ENCODE measurements around the gene ANGEL2.
"Not testable (repeated sequence)": the region's sequence is repeated elsewhere in the genome, so short reads cannot be mapped to it uniquely, and the experiment has no call there.

ANGEL2 gene

GRCh38 chr1:213017447-213018273 is 2.0 kb upstream of the ANGEL2 start:
- no peak for DNase-seq

- DNase-seq = no peak
Measured at GRCh38 chr1:213014642-213015041, 1.0 kb downstream of the ANGEL2 start.

GRCh38 chr1:213008564-213008963 is 7.1 kb downstream of the ANGEL2 start:
- DNase-seq = no peak

GRCh38 chr1:213003256-213003655 is 12.4 kb downstream of the ANGEL2 start:
- DNase-seq = no peak

- no peak for DNase-seq
Measured at GRCh38 chr1:212994926-212995325, 20.7 kb downstream of the ANGEL2 start.

GRCh38 chr1:212993960-212994359 is 21.7 kb downstream of the ANGEL2 start:
- not testable (repeated sequence) for DNase-seq

GRCh38 chr1:212990276-212990675 is 25.4 kb downstream of the ANGEL2 start:
- no peak for DNase-seq

GRCh38 chr1:212987702-212988322 is 27.9 kb downstream of the ANGEL2 start:
- no peak for DNase-seq

- DNase-seq = no peak
Measured at GRCh38 chr1:212986551-212986950, 29.1 kb downstream of the ANGEL2 start.

- no peak for DNase-seq
Measured at GRCh38 chr1:212984522-212985291, 31.0 kb downstream of the ANGEL2 start.

GRCh38 chr1:212983482-212983881 is 32.2 kb downstream of the ANGEL2 start:
- DNase-seq = no peak

GRCh38 chr1:212982430-212983152 is 33.1 kb downstream of the ANGEL2 start:
- DNase-seq = no peak

- no peak for DNase-seq
Measured at GRCh38 chr1:212981571-212982328, 33.9 kb downstream of the ANGEL2 start.

- DNase-seq = no peak
Measured at GRCh38 chr1:212981025-212981495, 34.6 kb downstream of the ANGEL2 start.

GRCh38 chr1:212980123-212980785 is 35.4 kb downstream of the ANGEL2 start:
- DNase-seq = no peak

- DNase-seq = no peak
Measured at GRCh38 chr1:212979340-212980122, 36.1 kb downstream of the ANGEL2 start.

- no peak for DNase-seq
Measured at GRCh38 chr1:212977781-212978645, 37.7 kb downstream of the ANGEL2 start.

GRCh38 chr1:212976586-212976985 is 39.1 kb downstream of the ANGEL2 start:
- DNase-seq = no peak

- DNase-seq = no peak
Measured at GRCh38 chr1:212975111-212975918, 40.4 kb downstream of the ANGEL2 start.

All from activated T-cell treated with anti-CD3 and anti-CD28 coated beads for 4 hours (primary cell).